Stimulated activated naive CD8-positive, alpha-beta T cell treated with anti-CD3 and anti-CD28 coated beads, Interleukin-15, Interleukin-2, amounts not matched to agents 100 U/mL and 50 U/mL, for 24 hours (primary cell): ENCODE results near the gene YAP1.

Experiments
- ATAC-seq: fragments of 150-1000 bp; cut with Tn5 transposase; one replicate; pipeline ENCODE4 v1.10.0; 2021
- DNase-seq: peaks from one replicate; pipeline ENCODE4 v3.0.0; 2021

The YAP1 gene

GRCh38 chr11:102279641-102280170 is 169.5 kb downstream of the YAP1 start:
- DNase-seq: no peak
- ATAC-seq: peak; percentile 79

GRCh38 chr11:102280245-102280833 is 170.1 kb downstream of the YAP1 start:
- no peak for ATAC-seq
- no peak for DNase-seq
